Sigmoid colon (tissue), 7 donors: Measurements from ENCODE around the gene MYL11. TPM values are rescaled to one million over a fixed set of nuclear protein-coding genes. Genes with fewer than 3 reads are reported as not detected.

Experiments
- DNase-seq: peaks from one replicate; pipeline ENCODE4 v3.0.0-alpha.2; 2019
- H3K27ac ChIP-seq, 4 donors: fragments of 200-600 bp; sonication (generic); one replicate each; pipeline ENCODE4 v1.5.1; 2016 to 2019; ENCODE audit warnings: mild to moderate bottlenecking in 1 of 4
- H3K27me3 ChIP-seq, 3 donors: fragments of 200-600 bp; sonication (generic); one replicate each; pipeline ENCODE4 v1.5.1; 2019; ENCODE audit warnings: mild to moderate bottlenecking in 1 of 3
- H3K36me3 ChIP-seq, 4 donors: fragments of 200-600 bp; sonication (generic); one replicate each; pipeline ENCODE4 v1.5.1; 2016 to 2019
- H3K4me1 ChIP-seq, 4 donors: fragments of 200-600 bp; sonication (generic); one replicate each; pipeline ENCODE4 v1.5.1; 2017 to 2019
- H3K4me3 ChIP-seq, 4 donors: fragments of 200-600 bp; sonication (generic); one replicate each; pipeline ENCODE4 v1.5.1; 2017 to 2019; ENCODE audit warnings: mild to moderate bottlenecking in 2 of 4, moderate library complexity in 1 of 4
- H3K9me3 ChIP-seq, 4 donors: fragments of 200-600 bp in 3 of 4; sonication (generic) in 3 of 4; one replicate each; pipeline versions ENCODE4 v1.5.1 to v1.6.1; 2013 to 2019
- CTCF ChIP-seq, 4 experiments: fragments of 450-650 bp in 3 of 4; fragments of 200-600 bp in 1 of 4; IDR thresholded peaks; one replicate each; pipeline ENCODE4 v1.5.1; 2016 to 2019; ENCODE audit warnings: antibody characterized with exemption in 4 of 4, mild to moderate bottlenecking in 3 of 4, moderate library complexity in 2 of 4
- EP300 ChIP-seq, 4 donors: sonication (generic); formaldehyde crosslinking; IDR thresholded peaks; one replicate each; pipeline ENCODE4 v1.6.1; 2017; ENCODE audit warnings: antibody characterized with exemption in 4 of 4
- POLR2A ChIP-seq, 2 donors: fragments of 450-650 bp; IDR thresholded peaks; one replicate each; pipeline ENCODE4 v1.6.1; 2016; ENCODE audit warnings: antibody characterized with exemption in 2 of 2, mild to moderate bottlenecking in 2 of 2, moderate library complexity in 2 of 2
- POLR2AphosphoS5 ChIP-seq, 4 donors: sonication (generic); formaldehyde crosslinking; IDR thresholded peaks; one replicate each; pipeline ENCODE4 v1.6.1; 2017; ENCODE audit warnings: antibody characterized with exemption in 4 of 4
- WGBS, 2 donors: extraction: QIAGEN DNeasy Blood & Tissue Kit; methylation state at CpG; one replicate each; pipeline ENCODE4 v1.1.7; 2013; 5-methylcytosine and 5-hydroxymethylcytosine counted together
- intact Hi-C: fragments of 100-400 bp; cut with DNase I; formaldehyde crosslinking; loops from one replicate; pipeline ENCODE4 v1.15.1; 2023
- polyA plus RNA-seq, 3 donors: library from polyadenylated mRNA; stranded (reverse); fragments of 200-250 nt; gene quantifications; one replicate each; pipeline ENCODE4 v1.2.3, GENCODE V29; 2013
- small RNA-seq, 3 donors: library from RNA; depleted of rRNA; stranded (forward); fragments of <200 nt; gene quantifications; one replicate each; pipeline ENCODE3, GENCODE V24; 2016
- total RNA-seq, 4 donors: library from RNA; depleted of rRNA; stranded (reverse); fragments of >200 nt; gene quantifications; one replicate each; pipeline ENCODE4 v1.1.0, GENCODE V29; 2016
- donor health status: healthy with polysubstance abuse.
- donor health status: Bipolar disorder and iron deficiency.
- donor health status: healthy.

The MYL11 gene
- total and polyA plus RNA-seq, 7 donors, result not detected

GRCh38 chr16:30417529-30418349, 43.1 kb downstream of the MYL11 start:
- peaks cover 0 to 14% (median 12%) of the 10 kb centered on the region in 4 donors for H3K4me1 ChIP-seq
- H3K36me3 ChIP-seq, result peaks cover 0 to 19% (median under 1%) of the 10 kb centered on the region in 4 donors
- H3K4me3 ChIP-seq, result peak overlapping the region; percentile 33 to 72 (median 57)
- intact Hi-C loops, result no loop called here
- peak overlapping the region; percentile 83 to 89 (median 88) for H3K27ac ChIP-seq
- DNase-seq, result peak; percentile 92
- WGBS, 2 donors, result 1 to 2% methylated on average over 140 of the region's 140 CpGs
- no peak for TF ChIP-seq POLR2A (IDR thresholded peaks at IDR 0.05)
- peak; percentile 15 to 41 (median 30) for TF ChIP-seq POLR2AphosphoS5 (IDR thresholded peaks at IDR 0.05)
- TF ChIP-seq CTCF (IDR thresholded peaks at IDR 0.05), result peak in 1 of 4 experiments; percentile 26
- no peaks in the 10 kb centered on the region for H3K27me3 ChIP-seq
- H3K9me3 ChIP-seq, result no peaks in the 10 kb centered on the region

- intact Hi-C loops, result no loop called here
- WGBS, 2 donors, result 32 to 58% methylated on average over 31 of the region's 31 CpGs
Observed at GRCh38 chr16:30418350-30419181, 44.0 kb downstream of the MYL11 start.

DNA sequence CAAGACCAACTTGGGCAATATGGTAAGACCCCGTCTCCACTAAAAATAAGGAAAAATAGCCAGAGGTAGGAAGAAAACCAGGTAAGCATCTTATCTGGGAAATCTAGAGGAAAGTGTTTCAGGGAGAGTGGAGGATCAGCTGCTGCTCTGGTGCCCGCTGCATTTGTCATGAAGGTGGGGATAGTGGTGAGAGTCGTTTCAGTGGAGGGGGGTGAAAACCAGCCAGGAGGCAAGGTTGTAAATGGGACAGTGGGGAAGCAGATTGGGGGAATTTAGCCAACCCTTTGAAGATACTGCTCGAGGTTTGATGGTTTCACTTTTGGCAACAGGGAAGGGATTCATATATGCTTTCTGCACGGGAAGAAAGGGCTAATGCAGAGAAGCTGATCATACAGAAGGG, 46.4 kb downstream of the MYL11 start:
- peaks cover 0 to 27% (median 7%) of the 10 kb centered on the region in 4 donors for H3K36me3 ChIP-seq
- peaks cover 0 to 14% (median 12%) of the 10 kb centered on the region in 4 donors for H3K4me1 ChIP-seq
- intact Hi-C loops, result no loop called here
- no peak overlapping the region for H3K27ac ChIP-seq
- TF ChIP-seq CTCF (IDR thresholded peaks at IDR 0.05), result no peak
- TF ChIP-seq EP300 (IDR thresholded peaks at IDR 0.05), result no peak
- no peak for TF ChIP-seq POLR2AphosphoS5 (IDR thresholded peaks at IDR 0.05)
- TF ChIP-seq POLR2A (IDR thresholded peaks at IDR 0.05), result no peak
- H3K4me3 ChIP-seq, result no peak overlapping the region
- H3K9me3 ChIP-seq, result no peaks in the 10 kb centered on the region
- 64 to 74% methylated on average over 5 of the region's 5 CpGs for WGBS, 2 donors
- DNase-seq, result no peak
- no peaks in the 10 kb centered on the region for H3K27me3 ChIP-seq

More at GRCh38 chr16:30418350-30419181, 44.0 kb downstream of the MYL11 start:
- Histone ChIP-seq H3K27ac (peak overlapping the region; percentile 83 to 89 (median 88)), H3K4me1 (peaks cover 0 to 14% (median 12%) of the 10 kb centered on the region in 4 donors), H3K36me3 (peaks cover 0 to 19% (median 3%) of the 10 kb centered on the region in 4 donors), H3K9me3 (no peaks in the 10 kb centered on the region), H3K4me3 (peak overlapping the region; percentile 33 to 72 (median 57)), H3K27me3 (no peaks in the 10 kb centered on the region)
- TF ChIP-seq POLR2A (IDR thresholded peaks at IDR 0.05) (no peak), EP300 (IDR thresholded peaks at IDR 0.05) (no peak), POLR2AphosphoS5 (IDR thresholded peaks at IDR 0.05) (no peak), CTCF (IDR thresholded peaks at IDR 0.05) (no peak)
- DNase-seq, result no peak

Small RNA genes within 50 kb of the gene (small RNA-seq; reads per million reads assigned to genes)
- gene RF00406, result 0 to 0.54 (median 0) reads per million in 3 donors

Other genes starting within 250 kb of the MYL11 start
- gene CORO1A, start 191.2 kb upstream of the MYL11 start, total RNA-seq, result 10 to 100 TPM; 14.7 to 28.0 (median 24.4) TPM
- 100 to 1,000 TPM in 1 of 3 donors, 10 to 100 TPM in 2; 35.8 to 309 (median 40.2) TPM for gene CORO1A, start 191.2 kb upstream of the MYL11 start, polyA plus RNA-seq
- gene BOLA2B, start 181.1 kb upstream of the MYL11 start, total RNA-seq, result 100 to 1,000 TPM in 3 of 4 donors, 10 to 100 TPM in 1; 35.4 to 186 (median 152) TPM
- gene BOLA2B, start 181.1 kb upstream of the MYL11 start, polyA plus RNA-seq, result 100 to 1,000 TPM; 414 to 509 (median 434) TPM
- gene SLX1A, start 180.9 kb upstream of the MYL11 start, total RNA-seq, result 10 to 100 TPM; 12.0 to 29.6 (median 18.1) TPM
- 10 to 100 TPM; 46.8 to 77.9 (median 61.9) TPM for gene SLX1A, start 180.9 kb upstream of the MYL11 start, polyA plus RNA-seq
- gene SULT1A3, start 175.5 kb upstream of the MYL11 start, total RNA-seq, result 10 to 100 TPM in 3 of 4 donors, 1 to 10 TPM in 1; 8.0 to 26.9 (median 20.3) TPM
- 10 to 100 TPM; 17.4 to 21.0 (median 20.1) TPM for gene SULT1A3, start 175.5 kb upstream of the MYL11 start, polyA plus RNA-seq
- gene NPIPB13, start 126.3 kb upstream of the MYL11 start, total RNA-seq, result 1 to 10 TPM in 3 of 4 donors, under 1 TPM in 1; 0.82 to 5.3 (median 2.6) TPM
- gene NPIPB13, start 126.3 kb upstream of the MYL11 start, polyA plus RNA-seq, result 1 to 10 TPM in 1 of 3 donors, under 1 TPM in 2; 0.60 to 6.9 (median 0.92) TPM
- 10 to 100 TPM; 29.9 to 57.3 (median 43.0) TPM for gene CD2BP2, start 19.5 kb upstream of the MYL11 start, total RNA-seq
- gene CD2BP2, start 19.5 kb upstream of the MYL11 start, polyA plus RNA-seq, result 10 to 100 TPM; 45.0 to 51.8 (median 48.0) TPM
- 10 to 100 TPM; 14.5 to 25.2 (median 19.2) TPM for gene TBC1D10B, start 4.3 kb upstream of the MYL11 start, total RNA-seq
- gene TBC1D10B, start 4.3 kb upstream of the MYL11 start, polyA plus RNA-seq, result 10 to 100 TPM; 24.6 to 38.3 (median 25.0) TPM
- 1 to 10 TPM in 3 of 4 donors, under 1 TPM in 1; 0.82 to 5.8 (median 1.9) TPM for gene SEPTIN1, start 7.8 kb downstream of the MYL11 start, total RNA-seq
- gene SEPTIN1, start 7.8 kb downstream of the MYL11 start, polyA plus RNA-seq, result 10 to 100 TPM in 1 of 3 donors, 1 to 10 TPM in 2; 1.2 to 46.6 (median 2.4) TPM
- gene ZNF48, start 20.6 kb downstream of the MYL11 start, total RNA-seq, result 10 to 100 TPM in 3 of 4 donors, 1 to 10 TPM in 1; 8.1 to 12.8 (median 11.4) TPM
- gene ZNF48, start 20.6 kb downstream of the MYL11 start, polyA plus RNA-seq, result 1 to 10 TPM; 2.4 to 5.9 (median 2.8) TPM
- 10 to 100 TPM; 17.4 to 30.7 (median 20.3) TPM for gene ZNF771, start 32.8 kb downstream of the MYL11 start, total RNA-seq
- 1 to 10 TPM; 2.5 to 5.2 (median 3.0) TPM for gene ZNF771, start 32.8 kb downstream of the MYL11 start, polyA plus RNA-seq
- gene DCTPP1, start 55.2 kb downstream of the MYL11 start, total RNA-seq, result 10 to 100 TPM; 10.5 to 19.9 (median 16.5) TPM
- 100 to 1,000 TPM; 140 to 175 (median 156) TPM for gene DCTPP1, start 55.2 kb downstream of the MYL11 start, polyA plus RNA-seq
- 10 to 100 TPM; 25.0 to 32.3 (median 25.3) TPM for gene SEPHS2, start 71.1 kb downstream of the MYL11 start, total RNA-seq
- gene SEPHS2, start 71.1 kb downstream of the MYL11 start, polyA plus RNA-seq, result 100 to 1,000 TPM in 2 of 3 donors, 10 to 100 TPM in 1; 80.5 to 213 (median 175) TPM
- gene ITGAL, start 97.9 kb downstream of the MYL11 start, total RNA-seq, result 1 to 10 TPM; 1.1 to 3.8 (median 2.6) TPM
- gene ITGAL, start 97.9 kb downstream of the MYL11 start, polyA plus RNA-seq, result 10 to 100 TPM in 1 of 3 donors, 1 to 10 TPM in 1, under 1 TPM in 1; 0.60 to 20.7 (median 2.8) TPM
- 10 to 100 TPM; 32.4 to 55.9 (median 42.7) TPM for gene ZNF768, start 151.8 kb downstream of the MYL11 start, total RNA-seq
- gene ZNF768, start 151.8 kb downstream of the MYL11 start, polyA plus RNA-seq, result 10 to 100 TPM; 46.2 to 61.0 (median 54.8) TPM
- gene ZNF747, start 160.1 kb downstream of the MYL11 start, total RNA-seq, result 10 to 100 TPM; 10.3 to 15.5 (median 13.1) TPM
- gene ZNF747, start 160.1 kb downstream of the MYL11 start, polyA plus RNA-seq, result 10 to 100 TPM in 1 of 3 donors, 1 to 10 TPM in 2; 6.0 to 12.0 (median 8.3) TPM
- 1 to 10 TPM; 6.1 to 8.6 (median 8.1) TPM for gene ZNF764, start 183.6 kb downstream of the MYL11 start, total RNA-seq
- 1 to 10 TPM; 3.5 to 7.7 (median 4.8) TPM for gene ZNF764, start 183.6 kb downstream of the MYL11 start, polyA plus RNA-seq
- gene ZNF688, start 196.9 kb downstream of the MYL11 start, total RNA-seq, result 10 to 100 TPM; 21.9 to 32.8 (median 25.4) TPM
- gene ZNF688, start 196.9 kb downstream of the MYL11 start, polyA plus RNA-seq, result 10 to 100 TPM; 16.7 to 22.8 (median 18.0) TPM
- 10 to 100 TPM in 1 of 4 donors, 1 to 10 TPM in 3; 5.9 to 19.9 (median 7.9) TPM for gene ZNF785, start 210.9 kb downstream of the MYL11 start, total RNA-seq
- 1 to 10 TPM in 2 of 3 donors, under 1 TPM in 1; 0.92 to 9.5 (median 2.4) TPM for gene ZNF785, start 210.9 kb downstream of the MYL11 start, polyA plus RNA-seq
- gene ZNF689, start 235.6 kb downstream of the MYL11 start, total RNA-seq, result 10 to 100 TPM in 1 of 4 donors, 1 to 10 TPM in 3; 7.9 to 10.3 (median 9.8) TPM
- gene ZNF689, start 235.6 kb downstream of the MYL11 start, polyA plus RNA-seq, result 1 to 10 TPM; 3.6 to 5.2 (median 4.9) TPM